H9 (cell line): ENCODE data around the gene CROT. TPM values are rescaled to one million over a fixed set of nuclear protein-coding genes. Genes with fewer than 3 reads are reported as not detected.

Source experiments
- DNase-seq: peaks from one replicate; pipeline ENCODE4 v3.0.0-alpha.2; 2017
- H2AFZ ChIP-seq: one replicate; pipeline ENCODE4 v1.6.1; 2013; ENCODE audit warnings: mild to moderate bottlenecking, low read length, control low read depth, moderate library complexity
- H2AK5ac ChIP-seq: 2 replicates; pipeline ENCODE4 v1.6.1; 2013; ENCODE audit warnings: low read length, control low read depth, mixed read lengths; ENCODE audit not compliant: insufficient read length
- H2BK120ac ChIP-seq: one replicate; pipeline ENCODE4 v1.6.1; 2013; ENCODE audit warnings: low read depth, mild to moderate bottlenecking, low read length, control low read depth, inconsistent platforms; ENCODE audit not compliant: poor library complexity, severe bottlenecking
- H2BK12ac ChIP-seq: 2 replicates; pipeline ENCODE4 v1.6.1; 2013; ENCODE audit warnings: low read length, control low read depth, mixed read lengths, low read depth; ENCODE audit not compliant: insufficient read length
- H2BK15ac ChIP-seq: 2 replicates; pipeline ENCODE4 v1.6.1; 2013; ENCODE audit warnings: low read depth, low read length, control low read depth
- H2BK20ac ChIP-seq: one replicate; pipeline ENCODE4 v1.6.1; 2013; ENCODE audit warnings: low read depth, mild to moderate bottlenecking, low read length, control low read depth, inconsistent platforms; ENCODE audit not compliant: poor library complexity, severe bottlenecking
- H2BK5ac ChIP-seq: 2 replicates; pipeline ENCODE4 v1.6.1; 2013; ENCODE audit warnings: low read length, control low read depth, mixed read lengths; ENCODE audit not compliant: insufficient read length
- H3K14ac ChIP-seq: 2 replicates; pipeline ENCODE4 v1.6.1; 2013; ENCODE audit warnings: low read length, control low read depth; ENCODE audit not compliant: insufficient read depth
- H3K18ac ChIP-seq: 2 replicates; pipeline ENCODE4 v1.6.1; 2013; ENCODE audit warnings: low read depth, mild to moderate bottlenecking, mixed read lengths, low read length, control low read depth; ENCODE audit not compliant: insufficient read length
- H3K23ac ChIP-seq: 2 replicates; pipeline ENCODE4 v1.6.1; 2013; ENCODE audit warnings: low read length, control low read depth, mixed read lengths, low read depth; ENCODE audit not compliant: insufficient read length
- H3K23me2 ChIP-seq: 2 replicates; pipeline ENCODE4 v1.6.1; 2013; ENCODE audit warnings: low read depth, mild to moderate bottlenecking, mixed read lengths, low read length, control low read depth; ENCODE audit not compliant: insufficient read length, poor library complexity, severe bottlenecking
- H3K27ac ChIP-seq: 2 replicates; pipeline ENCODE4 v1.5.1; 2013; ENCODE audit warnings: low read length, control low read depth, mixed read lengths, low read depth; ENCODE audit not compliant: insufficient read length
- H3K27me3 ChIP-seq: 2 replicates; pipeline ENCODE4 v1.6.1; 2013; ENCODE audit warnings: low read length, control low read depth, inconsistent platforms; ENCODE audit not compliant: insufficient read depth
- H3K4ac ChIP-seq: 2 replicates; pipeline ENCODE4 v1.6.1; 2013; ENCODE audit warnings: low read depth, mild to moderate bottlenecking, control low read depth, inconsistent platforms, low read length, moderate library complexity
- H3K4me1 ChIP-seq: 2 replicates; pipeline ENCODE4 v1.6.1; 2013; ENCODE audit warnings: low read length, control low read depth, inconsistent platforms; ENCODE audit not compliant: insufficient read depth
- H3K4me2 ChIP-seq: 2 replicates; pipeline ENCODE4 v1.6.1; 2013; ENCODE audit warnings: low read length, control low read depth, mixed read lengths; ENCODE audit not compliant: insufficient read length, insufficient read depth
- H3K56ac ChIP-seq: 2 replicates; pipeline ENCODE4 v1.6.1; 2013; ENCODE audit warnings: low read depth, mild to moderate bottlenecking, mixed read lengths, low read length, control low read depth; ENCODE audit not compliant: insufficient read length
- H3K79me1 ChIP-seq: 2 replicates; pipeline ENCODE4 v1.6.1; 2013; ENCODE audit warnings: low read depth, mild to moderate bottlenecking, moderate library complexity, low read length, control low read depth, inconsistent platforms; ENCODE audit not compliant: insufficient read depth, poor library complexity, severe bottlenecking
- H3K79me2 ChIP-seq: 2 replicates; pipeline ENCODE4 v1.6.1; 2013; ENCODE audit warnings: low read length, control low read depth, inconsistent platforms; ENCODE audit not compliant: insufficient read depth
- H3K9ac ChIP-seq: 2 replicates; pipeline ENCODE4 v1.6.1; 2013; ENCODE audit warnings: low read length, control low read depth, mixed read lengths; ENCODE audit not compliant: insufficient read length; ENCODE audit errors: extremely low read depth
- H3K9me3 ChIP-seq: one replicate; pipeline ENCODE4 v1.6.1; 2013; ENCODE audit warnings: low read depth, low read length, inconsistent platforms; ENCODE audit not compliant: control insufficient read depth
- H3T11ph ChIP-seq: one replicate; pipeline ENCODE4 v1.6.1; 2013; ENCODE audit warnings: mild to moderate bottlenecking, low read length, control low read depth, inconsistent platforms
- H4K20me1 ChIP-seq: one replicate; pipeline ENCODE4 v1.6.1; 2013; ENCODE audit not compliant: control insufficient read depth, insufficient read length, insufficient read depth
- H4K5ac ChIP-seq: 2 replicates; pipeline ENCODE4 v1.6.1; 2013; ENCODE audit warnings: low read depth, mild to moderate bottlenecking, mixed read lengths, low read length, control low read depth; ENCODE audit not compliant: insufficient read length
- H4K8ac ChIP-seq: replicated peaks from 2 replicates; pipeline ENCODE4 v1.6.1; 2013; ENCODE audit warnings: low read length, control low read depth, mixed read lengths, low read depth; ENCODE audit not compliant: insufficient read length
- H4K91ac ChIP-seq: 2 replicates; pipeline ENCODE4 v1.6.1; 2013; ENCODE audit warnings: low read depth, mild to moderate bottlenecking, moderate library complexity, mixed read lengths, low read length, control low read depth; ENCODE audit not compliant: insufficient read length
- H3K27ac Mint-ChIP-seq, 3 experiments: 2 replicates in 2 of 3; 3 replicates in 1 of 3; pipeline ENCODE4 v1.8.0; 2020 to 2021; ENCODE audit warnings: mixed read lengths in 3 of 3, mild to moderate bottlenecking in 1 of 3, moderate library complexity in 1 of 3
- H3K27me3 Mint-ChIP-seq: 2 replicates; pipeline ENCODE4 v1.8.0; 2021; ENCODE audit warnings: low read depth, mild to moderate bottlenecking, moderate library complexity, mixed read lengths
- H3K36me3 Mint-ChIP-seq, 3 experiments: 2 replicates in 2 of 3; 3 replicates in 1 of 3; pipeline ENCODE4 v1.8.0; 2020 to 2021; ENCODE audit warnings: low read depth in 3 of 3, mixed read lengths in 3 of 3; ENCODE audit not compliant: insufficient read depth in 1 of 3
- H3K4me1 Mint-ChIP-seq, 2 experiments: 2 replicates each; pipeline ENCODE4 v1.8.0; 2020; ENCODE audit warnings: mixed read lengths in 2 of 2
- H3K4me3 Mint-ChIP-seq, 2 experiments: 2 replicates in 1 of 2; 3 replicates in 1 of 2; pipeline ENCODE4 v1.8.0; 2020 to 2021; ENCODE audit warnings: mild to moderate bottlenecking in 2 of 2, mixed read lengths in 2 of 2, moderate library complexity in 1 of 2
- H3K9me3 Mint-ChIP-seq, 2 experiments: 2 replicates in 1 of 2; 3 replicates in 1 of 2; pipeline ENCODE4 v1.8.0; 2020; ENCODE audit warnings: mild to moderate bottlenecking in 2 of 2, mixed read lengths in 2 of 2, moderate library complexity in 1 of 2
- WGBS: extraction: QIAGEN DNeasy Blood & Tissue Kit; methylation state at CpG from one replicate; pipeline ENCODE4 v1.1.7; 2013; ENCODE audit warnings: missing lambda C conversion rate, low lambda C conversion rate, mixed read lengths; ENCODE audit not compliant: insufficient read length; ENCODE audit errors: extremely low coverage; 5-methylcytosine and 5-hydroxymethylcytosine counted together
- total RNA-seq: library from RNA; stranded (reverse); gene quantifications from 2 replicates; pipeline ENCODE4 v1.2.1, GENCODE V29; 2021
- TF ChIP-seq, protein P1 (sequence below): fragments of 200-600 bp; sonication (generic); conservative IDR thresholded peaks from 3 replicates; pipeline ENCODE4 v1.8.0; 2021; ENCODE audit warnings: antibody characterized with exemption, mild to moderate bottlenecking

CROT gene
- total RNA-seq, 1 experiment from 2014 or later, result 6.0 TPM

DNA sequence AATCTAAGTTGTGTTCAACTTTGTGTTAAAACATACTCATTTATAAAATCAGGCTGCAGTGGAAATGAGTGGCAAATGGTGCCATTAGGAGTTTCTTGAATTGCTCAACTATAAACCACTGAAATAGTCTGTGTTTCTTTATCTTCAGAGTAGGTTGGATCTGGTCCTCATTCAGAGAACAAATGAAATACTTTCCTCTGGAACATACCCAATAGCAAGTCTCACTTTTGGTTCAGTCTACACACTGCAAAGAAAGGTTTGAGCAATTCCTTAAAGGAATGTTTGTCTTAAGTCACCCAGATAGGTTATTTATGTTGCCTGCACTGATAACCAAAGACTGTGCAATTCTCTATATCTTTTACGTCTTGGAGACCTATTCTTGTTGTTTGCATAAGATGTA is 67.6 kb downstream of the CROT start:
- Histone ChIP-seq H3K9ac (no peak overlapping the region), H3K27ac (no peak overlapping the region), H4K91ac (no peak overlapping the region), H3K23me2 (no peaks in the 10 kb centered on the region), H4K8ac (no peak overlapping the region), H4K20me1 (no peaks in the 10 kb centered on the region), H2AFZ (no peak overlapping the region), H3K4me2 (no peak overlapping the region), H3K18ac (no peak overlapping the region), H3K56ac (no peak overlapping the region), H3K79me1 (no peaks in the 10 kb centered on the region), H2BK12ac (no peak overlapping the region), H3K79me2 (no peaks in the 10 kb centered on the region), H2AK5ac (no peak overlapping the region), H3K9me3 (no peaks in the 10 kb centered on the region), H3K14ac (no peak overlapping the region), H3T11ph (no peak overlapping the region), H2BK120ac (no peak overlapping the region), H3K23ac (no peak overlapping the region), H2BK20ac (no peak overlapping the region), H4K5ac (no peak overlapping the region), H2BK5ac (no peak overlapping the region), H2BK15ac (no peak overlapping the region), H3K27me3 (no peaks in the 10 kb centered on the region), H3K4me1 (no peaks in the 10 kb centered on the region), H3K4ac (no peak overlapping the region)
- Mint-ChIP-seq H3K9me3 (no peaks in the 10 kb centered on the region), H3K36me3 (no peaks in the 10 kb centered on the region), H3K4me1 (no peaks in the 10 kb centered on the region), H3K27ac (no peak overlapping the region), H3K27me3 (no peaks in the 10 kb centered on the region), H3K4me3 (no peak overlapping the region)
- no CpG with 5 or more reads among the region's 1 CpG for WGBS
- no peak for DNase-seq
- TF ChIP-seq, protein P1, sequence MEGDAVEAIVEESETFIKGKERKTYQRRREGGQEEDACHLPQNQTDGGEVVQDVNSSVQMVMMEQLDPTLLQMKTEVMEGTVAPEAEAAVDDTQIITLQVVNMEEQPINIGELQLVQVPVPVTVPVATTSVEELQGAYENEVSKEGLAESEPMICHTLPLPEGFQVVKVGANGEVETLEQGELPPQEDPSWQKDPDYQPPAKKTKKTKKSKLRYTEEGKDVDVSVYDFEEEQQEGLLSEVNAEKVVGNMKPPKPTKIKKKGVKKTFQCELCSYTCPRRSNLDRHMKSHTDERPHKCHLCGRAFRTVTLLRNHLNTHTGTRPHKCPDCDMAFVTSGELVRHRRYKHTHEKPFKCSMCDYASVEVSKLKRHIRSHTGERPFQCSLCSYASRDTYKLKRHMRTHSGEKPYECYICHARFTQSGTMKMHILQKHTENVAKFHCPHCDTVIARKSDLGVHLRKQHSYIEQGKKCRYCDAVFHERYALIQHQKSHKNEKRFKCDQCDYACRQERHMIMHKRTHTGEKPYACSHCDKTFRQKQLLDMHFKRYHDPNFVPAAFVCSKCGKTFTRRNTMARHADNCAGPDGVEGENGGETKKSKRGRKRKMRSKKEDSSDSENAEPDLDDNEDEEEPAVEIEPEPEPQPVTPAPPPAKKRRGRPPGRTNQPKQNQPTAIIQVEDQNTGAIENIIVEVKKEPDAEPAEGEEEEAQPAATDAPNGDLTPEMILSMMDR, result no peak
